ENCODE results near the gene GPR31. TPM values are rescaled to one million over a fixed set of nuclear protein-coding genes. Genes with fewer than 3 reads are reported as not detected.
"Not testable (repeated sequence)": the region's sequence is repeated elsewhere in the genome, so short reads cannot be mapped to it uniquely, and the experiment has no call there.

Gene GPR31
- polyA plus RNA-seq, 3 donors, result not detected

- H3K27ac ChIP-seq (ENCODE audit: low read depth in 1 of 2, low read length in 2 of 2); H3K4me1 Mint-ChIP-seq; H4K20me1 ChIP-seq (ENCODE audit: insufficient read depth, low read length); H3K9me3 ChIP-seq (replicated peaks in 1 of 2; ENCODE audit: control insufficient read depth in 1 of 2, insufficient read depth in 1 of 2, low read length in 2 of 2); H3K4me3 Mint-ChIP-seq; H3K4me1 ChIP-seq (ENCODE audit: control insufficient read depth in 1 of 2, insufficient read depth in 2 of 2, low read length in 2 of 2); H3K27me3 Mint-ChIP-seq (ENCODE audit: low read depth in 3 of 3); H3K27me3 ChIP-seq (ENCODE audit: control insufficient read depth in 2 of 2, insufficient read depth in 2 of 2, low read length in 2 of 2); H3K4me2 ChIP-seq (replicated peaks; ENCODE audit: extremely low read depth, low read length, poor library complexity, severe bottlenecking); H3K9ac ChIP-seq (ENCODE audit: insufficient read depth, low read length, poor library complexity, severe bottlenecking); H3K9me3 Mint-ChIP-seq; DNase-seq; H3K36me3 Mint-ChIP-seq; H3K27ac Mint-ChIP-seq; H3K79me2 ChIP-seq (ENCODE audit: insufficient read depth, low read length); H2AFZ ChIP-seq (ENCODE audit: insufficient read depth, low read depth, low read length, poor library complexity, severe bottlenecking); H3K36me3 ChIP-seq (replicated peaks in 1 of 2; ENCODE audit: control insufficient read depth in 1 of 2, insufficient read depth in 2 of 2, low read length in 2 of 2); H3K4me3 ChIP-seq (replicated peaks in 1 of 3; ENCODE audit: low read depth in 2 of 3, low read length in 3 of 3): not testable (repeated sequence)
- WGBS (ENCODE audit: insufficient coverage), result 89% methylated on average over 1 of the region's 8 CpGs
- intact Hi-C loops (cut with micrococcal nuclease), result loop anchor here (10.0 kb wide), 1 partner anchor 174 kb away; no protein-coding TSS in a partner anchor
Measured at GRCh38 chr6:167191043-167191583, 33.3 kb upstream of the GPR31 start.

- intact Hi-C loops (cut with micrococcal nuclease); H3K9ac ChIP-seq (ENCODE audit: insufficient read depth, low read length, poor library complexity, severe bottlenecking); H3K27me3 Mint-ChIP-seq (ENCODE audit: low read depth in 3 of 3); H3K27ac ChIP-seq (ENCODE audit: low read depth in 1 of 2, low read length in 2 of 2); H3K4me1 ChIP-seq (ENCODE audit: control insufficient read depth in 1 of 2, insufficient read depth in 2 of 2, low read length in 2 of 2); H3K9me3 ChIP-seq (replicated peaks in 1 of 2; ENCODE audit: control insufficient read depth in 1 of 2, insufficient read depth in 1 of 2, low read length in 2 of 2); H3K4me3 ChIP-seq (replicated peaks in 1 of 3; ENCODE audit: low read depth in 2 of 3, low read length in 3 of 3); H3K4me2 ChIP-seq (replicated peaks; ENCODE audit: extremely low read depth, low read length, poor library complexity, severe bottlenecking); H3K9me3 Mint-ChIP-seq; H3K79me2 ChIP-seq (ENCODE audit: insufficient read depth, low read length); DNase-seq; H3K36me3 ChIP-seq (replicated peaks in 1 of 2; ENCODE audit: control insufficient read depth in 1 of 2, insufficient read depth in 2 of 2, low read length in 2 of 2); H3K27me3 ChIP-seq (ENCODE audit: control insufficient read depth in 2 of 2, insufficient read depth in 2 of 2, low read length in 2 of 2); H3K27ac Mint-ChIP-seq; H3K4me1 Mint-ChIP-seq; H4K20me1 ChIP-seq (ENCODE audit: insufficient read depth, low read length); H2AFZ ChIP-seq (ENCODE audit: insufficient read depth, low read depth, low read length, poor library complexity, severe bottlenecking); H3K36me3 Mint-ChIP-seq; H3K4me3 Mint-ChIP-seq: not testable (repeated sequence)
- 92% methylated on average over 7 of the region's 9 CpGs for WGBS (ENCODE audit: insufficient coverage)
Measured at GRCh38 chr6:167187275-167187674, 29.5 kb upstream of the GPR31 start.

GRCh38 chr6:167185101-167185500 lies 27.3 kb upstream of the GPR31 start:
- H3K27me3 ChIP-seq (ENCODE audit: control insufficient read depth in 2 of 2, insufficient read depth in 2 of 2, low read length in 2 of 2); H3K36me3 Mint-ChIP-seq; H3K4me1 ChIP-seq (ENCODE audit: control insufficient read depth in 1 of 2, insufficient read depth in 2 of 2, low read length in 2 of 2); DNase-seq; intact Hi-C loops (cut with micrococcal nuclease); H3K4me1 Mint-ChIP-seq; H3K9ac ChIP-seq (ENCODE audit: insufficient read depth, low read length, poor library complexity, severe bottlenecking); H3K27ac ChIP-seq (ENCODE audit: low read depth in 1 of 2, low read length in 2 of 2); H3K9me3 ChIP-seq (replicated peaks in 1 of 2; ENCODE audit: control insufficient read depth in 1 of 2, insufficient read depth in 1 of 2, low read length in 2 of 2); H2AFZ ChIP-seq (ENCODE audit: insufficient read depth, low read depth, low read length, poor library complexity, severe bottlenecking); H3K79me2 ChIP-seq (ENCODE audit: insufficient read depth, low read length); H3K4me3 Mint-ChIP-seq; H3K36me3 ChIP-seq (replicated peaks in 1 of 2; ENCODE audit: control insufficient read depth in 1 of 2, insufficient read depth in 2 of 2, low read length in 2 of 2); H3K27me3 Mint-ChIP-seq (ENCODE audit: low read depth in 3 of 3); H3K27ac Mint-ChIP-seq; H4K20me1 ChIP-seq (ENCODE audit: insufficient read depth, low read length); H3K9me3 Mint-ChIP-seq; H3K4me2 ChIP-seq (replicated peaks; ENCODE audit: extremely low read depth, low read length, poor library complexity, severe bottlenecking); H3K4me3 ChIP-seq (replicated peaks in 1 of 3; ENCODE audit: low read depth in 2 of 3, low read length in 3 of 3): not testable (repeated sequence)
- no CpG with 5 or more reads among the region's 3 CpGs for WGBS (ENCODE audit: insufficient coverage)
